IMR-90 (cell line): Measurements from ENCODE around the gene NRP1.

Experiments used
- CEBPB ChIP-seq: IDR thresholded peaks from 2 replicates; pipeline ENCODE4 v1.6.1; 2012; ENCODE audit warnings: low read depth, low read length, improper control_type of control experiment
- CHD1 ChIP-seq: IDR thresholded peaks from 2 replicates; pipeline ENCODE4 v1.6.1; 2012; ENCODE audit warnings: low read depth, low read length, improper control_type of control experiment
- CTCF ChIP-seq: conservative IDR thresholded peaks from 2 replicates; pipeline ENCODE4 v1.5.1; 2012; ENCODE audit warnings: mild to moderate bottlenecking, low read depth, low read length, improper control_type of control experiment
- ELK1 ChIP-seq: fragments of 150-350 bp; IDR thresholded peaks from 2 replicates; pipeline ENCODE4 v1.6.1; 2016; ENCODE audit warnings: low read depth, mild to moderate bottlenecking, low read length, moderate library complexity, borderline replicate concordance
- MAZ ChIP-seq: IDR thresholded peaks from 2 replicates; pipeline ENCODE4 v1.6.1; 2012; ENCODE audit warnings: low read depth, mild to moderate bottlenecking, low read length, improper control_type of control experiment, moderate library complexity, borderline replicate concordance
- MXI1 ChIP-seq: IDR thresholded peaks from 2 replicates; pipeline ENCODE4 v1.6.1; 2012; ENCODE audit warnings: low read depth, mild to moderate bottlenecking, low read length, moderate library complexity, borderline replicate concordance
- NFE2L2 ChIP-seq: fragments of 150-350 bp; IDR thresholded peaks from 2 replicates; pipeline ENCODE4 v1.6.1; 2016; ENCODE audit warnings: low read depth, mild to moderate bottlenecking, low read length
- POLR2A ChIP-seq: IDR thresholded peaks from 2 replicates; pipeline ENCODE4 v1.6.1; 2012; ENCODE audit warnings: mild to moderate bottlenecking, low read depth, low read length
- RAD21 ChIP-seq: IDR thresholded peaks from 2 replicates; pipeline ENCODE4 v1.6.1; 2012; ENCODE audit warnings: low read length, improper control_type of control experiment
- RFX5 ChIP-seq: IDR thresholded peaks from 2 replicates; pipeline ENCODE4 v1.8.0; 2012; ENCODE audit warnings: low read depth, mild to moderate bottlenecking, low read length, moderate library complexity
- SMC3 ChIP-seq: fragments of 150-350 bp; IDR thresholded peaks from 2 replicates; pipeline ENCODE4 v1.6.1; 2016; ENCODE audit warnings: low read depth, mild to moderate bottlenecking, antibody characterized with exemption, low read length, moderate library complexity
- USF2 ChIP-seq: fragments of 150-350 bp; IDR thresholded peaks from 2 replicates; pipeline ENCODE4 v1.6.1; 2017; ENCODE audit warnings: mild to moderate bottlenecking, antibody characterized with exemption, low read length, low read depth

- TF ChIP-seq CTCF (no peak), RAD21 (no peak), USF2 (no peak), POLR2A (no peak), CEBPB (no peak), SMC3 (no peak), ELK1 (no peak), MXI1 (no peak), NFE2L2 (no peak), MAZ (no peak), RFX5 (no peak), CHD1 (no peak)
Measured at GRCh38 chr10:33145451-33146188, 188.8 kb downstream of the NRP1 start.
